Gastroesophageal sphincter (tissue), 4 donors: Measurements from ENCODE around the gene VPS4B. TPM values are rescaled to one million over a fixed set of nuclear protein-coding genes. Genes with fewer than 3 reads are reported as not detected.

Experiments used
- ATAC-seq: fragments of 150-250 bp; one replicate; pipeline ENCODE4 v1.9.1; 2016; ENCODE audit warnings: mild to moderate bottlenecking, moderate library complexity
- H3K27ac ChIP-seq, 4 donors: fragments of 200-600 bp; sonication (generic) in 3 of 4; 1 replicate in 3 of 4; 2 replicates in 1 of 4; pipeline ENCODE4 v1.5.1; 2016 to 2019
- H3K27me3 ChIP-seq: fragments of 200-600 bp; sonication (generic); one replicate; pipeline ENCODE4 v1.5.1; 2019
- H3K36me3 ChIP-seq, 2 donors: fragments of 200-600 bp; sonication (generic); one replicate each; pipeline ENCODE4 v1.5.1; 2019; ENCODE audit warnings: control low read depth in 1 of 2
- H3K4me1 ChIP-seq, 3 donors: fragments of 200-600 bp; sonication (generic); 1 replicate in 2 of 3; 2 replicates in 1 of 3; pipeline ENCODE4 v1.5.1; 2016 to 2019; ENCODE audit warnings: control low read depth in 2 of 3
- H3K4me3 ChIP-seq, 2 donors: fragments of 200-600 bp; sonication (generic); one replicate each; pipeline ENCODE4 v1.5.1; 2019; ENCODE audit warnings: mild to moderate bottlenecking in 1 of 2, moderate library complexity in 1 of 2
- H3K9me3 ChIP-seq, 3 donors: fragments of 200-600 bp; sonication (generic); one replicate each; pipeline ENCODE4 v1.5.1; 2017 to 2019; ENCODE audit warnings: control low read depth in 2 of 3
- CTCF ChIP-seq, 4 experiments: fragments of 200-600 bp in 2 of 4; fragments of 450-650 bp in 2 of 4; sonication (generic) in 1 of 4; IDR thresholded peaks; one replicate each; pipeline ENCODE4 v1.5.1; 2017 to 2019; ENCODE audit warnings: antibody characterized with exemption in 4 of 4, mild to moderate bottlenecking in 2 of 4, moderate library complexity in 2 of 4
- EP300 ChIP-seq: sonication (generic); formaldehyde crosslinking; IDR thresholded peaks from one replicate; pipeline ENCODE4 v1.6.1; 2017; ENCODE audit warnings: antibody characterized with exemption, mild to moderate bottlenecking
- POLR2A ChIP-seq, 2 donors: fragments of 450-650 bp; IDR thresholded peaks; one replicate each; pipeline ENCODE4 v1.6.1; 2017; ENCODE audit warnings: antibody characterized with exemption in 2 of 2, mild to moderate bottlenecking in 2 of 2, moderate library complexity in 1 of 2
- POLR2AphosphoS5 ChIP-seq: sonication (generic); formaldehyde crosslinking; IDR thresholded peaks from one replicate; pipeline ENCODE4 v1.6.1; 2017; ENCODE audit warnings: antibody characterized with exemption
- WGBS, 2 donors: methylation state at CpG; one replicate each; pipeline ENCODE4 v1.1.5; 2018; ENCODE audit warnings: low coverage in 1 of 2; 5-methylcytosine and 5-hydroxymethylcytosine counted together
- total RNA-seq, 4 donors: library from RNA; depleted of rRNA; stranded (reverse); fragments of >200 nt; gene quantifications; one replicate each; pipeline ENCODE4 v1.1.0, GENCODE V29; 2016

Gene VPS4B
- total RNA-seq, result 10 to 100 TPM; 32.3 to 48.0 (median 33.0) TPM

- no peaks in the 10 kb centered on the region for H3K9me3 ChIP-seq
- ATAC-seq, result peak; percentile 98
- peak within 1 kb of the TSS; percentile 83 to 98 for H3K4me3 ChIP-seq
- H3K4me1 ChIP-seq, result peaks cover 0 to 37% (median 0%) of the 10 kb centered on the region in 3 donors
- H3K36me3 ChIP-seq, result peaks cover 0 to 22% of the 10 kb centered on the region in 2 donors
- peak; percentile 84 for TF ChIP-seq POLR2AphosphoS5
- peak; percentile 59 to 74 for TF ChIP-seq POLR2A (IDR thresholded peaks at IDR 0.05)
- peak in 3 of 4 experiments; percentile 14 to 41 (median 37) for TF ChIP-seq CTCF (IDR thresholded peaks at IDR 0.05)
- no peak for TF ChIP-seq EP300
- peaks cover 6% of the 10 kb centered on the region for H3K27me3 ChIP-seq
- WGBS, 2 donors, result no CpG with 5 or more reads among the region's 58 CpGs
- peak within 1 kb of the TSS; percentile 94 to 99 (median 96) for H3K27ac ChIP-seq
These were observed at the start of gene VPS4B for GRCh38 chr18:63422087-63422863. Gene VPS4B, minus strand, starts transcription at chr18:63422476. Its CDS starts 217 bp downstream, at chr18:63422259.

- no peak for ATAC-seq
- 87 to 100% methylated on average over 2 to 11 of the region's 12 CpGs for WGBS, 2 donors
- Histone ChIP-seq H3K27me3 (no peaks in the 10 kb centered on the region), H3K9me3 (no peaks in the 10 kb centered on the region), H3K36me3 (no peaks in the 10 kb centered on the region), H3K4me3 (no peak overlapping the region), H3K27ac (no peak overlapping the region), H3K4me1 (no peaks in the 10 kb centered on the region)
- TF ChIP-seq POLR2AphosphoS5, result no peak
These were observed 48.5 kb upstream of the VPS4B start for GRCh38 chr18:63470751-63471150.

- TF ChIP-seq EP300 (no peak), POLR2AphosphoS5 (no peak), CTCF (IDR thresholded peaks at IDR 0.05) (no peak), POLR2A (IDR thresholded peaks at IDR 0.05) (no peak)
- H3K27ac ChIP-seq, result no peak overlapping the region
- WGBS, 2 donors, result 94 to 100% methylated on average over 2 to 3 of the region's 3 CpGs
These were observed 46.3 kb upstream of the VPS4B start for GRCh38 chr18:63468575-63468974.

GRCh38 chr18:63467699-63468098 lies 45.4 kb upstream of the VPS4B start:
- Histone ChIP-seq H3K27ac (no peak overlapping the region), H3K27me3 (peaks cover 7% of the 10 kb centered on the region), H3K36me3 (no peaks in the 10 kb centered on the region), H3K9me3 (no peaks in the 10 kb centered on the region), H3K4me3 (no peak overlapping the region), H3K4me1 (no peaks in the 10 kb centered on the region)
- no peak for ATAC-seq
- 81 to 96% methylated on average over 4 of the region's 4 CpGs for WGBS, 2 donors
- TF ChIP-seq CTCF (IDR thresholded peaks at IDR 0.05), result no peak
- TF ChIP-seq EP300, result no peak
- no peak for TF ChIP-seq POLR2AphosphoS5
- no peak for TF ChIP-seq POLR2A (IDR thresholded peaks at IDR 0.05)

More at GRCh38 chr18:63468575-63468974, 46.3 kb upstream of the VPS4B start:
- Histone ChIP-seq H3K4me3 (no peak overlapping the region), H3K4me1 (no peaks in the 10 kb centered on the region), H3K36me3 (no peaks in the 10 kb centered on the region), H3K27me3 (no peaks in the 10 kb centered on the region), H3K9me3 (no peaks in the 10 kb centered on the region)
- no peak for ATAC-seq

- ATAC-seq, result no peak
- 55 to 88% methylated on average over 1 to 2 of the region's 2 CpGs for WGBS, 2 donors
- no peak for TF ChIP-seq EP300
- no peak for TF ChIP-seq POLR2A (IDR thresholded peaks at IDR 0.05)
- TF ChIP-seq CTCF (IDR thresholded peaks at IDR 0.05), result no peak
- TF ChIP-seq POLR2AphosphoS5, result no peak
- Histone ChIP-seq H3K4me3 (no peak overlapping the region), H3K36me3 (no peaks in the 10 kb centered on the region), H3K4me1 (no peaks in the 10 kb centered on the region), H3K27me3 (peaks cover 8% of the 10 kb centered on the region), H3K27ac (no peak overlapping the region), H3K9me3 (no peaks in the 10 kb centered on the region)
These were observed 42.8 kb upstream of the VPS4B start for GRCh38 chr18:63465059-63465458.
